SJCRH30 (cell line): ENCODE measurements around the gene RFX2. TPM values are rescaled to one million over a fixed set of nuclear protein-coding genes. Genes with fewer than 3 reads are reported as not detected.
A peak's percentile ranks its signal among the peaks of the same experiment; 100 is the strongest.
"Not testable (repeated sequence)": the region's sequence is repeated elsewhere in the genome, so short reads cannot be mapped to it uniquely, and the experiment has no call there.

ENCODE experiments used
- DNase-seq, 2 experiments: peaks; one replicate each; pipeline ENCODE4 v3.0.0-alpha.2; 2015 to 2020
- H3K27ac ChIP-seq: fragments of 250-450 bp; sonication (Bioruptor Pico); 2 replicates; pipeline ENCODE4 v1.5.1; 2020; ENCODE audit warnings: mild to moderate bottlenecking, moderate library complexity
- H3K27me3 ChIP-seq: fragments of 250-450 bp; sonication (Bioruptor Pico); 2 replicates; pipeline ENCODE4 v1.5.1; 2020; ENCODE audit warnings: mild to moderate bottlenecking, moderate library complexity
- H3K36me3 ChIP-seq: fragments of 250-450 bp; sonication (Bioruptor Pico); 2 replicates; pipeline ENCODE4 v1.5.1; 2020; ENCODE audit warnings: mild to moderate bottlenecking, moderate library complexity
- H3K4me1 ChIP-seq: fragments of 250-450 bp; sonication (Bioruptor Pico); 2 replicates; pipeline ENCODE4 v1.5.1; 2020; ENCODE audit warnings: mild to moderate bottlenecking, moderate library complexity
- H3K4me3 ChIP-seq: fragments of 250-450 bp; sonication (Bioruptor Pico); 2 replicates; pipeline ENCODE4 v1.5.1; 2020; ENCODE audit warnings: mild to moderate bottlenecking, moderate library complexity
- H3K9me3 ChIP-seq: fragments of 250-450 bp; sonication (Bioruptor Pico); replicated peaks from 2 replicates; pipeline ENCODE4 v1.5.1; 2020; ENCODE audit warnings: mild to moderate bottlenecking, moderate library complexity
- total RNA-seq: library from RNA; depleted of rRNA; stranded (reverse); fragments of >200 nt; shearing (Covaris generic); gene quantifications from 2 replicates; pipeline ENCODE4 v1.2.3, GENCODE V29; 2014

Gene RFX2
- total RNA-seq, 1 experiment from 2014 or later = 5.7 TPM

DNA sequence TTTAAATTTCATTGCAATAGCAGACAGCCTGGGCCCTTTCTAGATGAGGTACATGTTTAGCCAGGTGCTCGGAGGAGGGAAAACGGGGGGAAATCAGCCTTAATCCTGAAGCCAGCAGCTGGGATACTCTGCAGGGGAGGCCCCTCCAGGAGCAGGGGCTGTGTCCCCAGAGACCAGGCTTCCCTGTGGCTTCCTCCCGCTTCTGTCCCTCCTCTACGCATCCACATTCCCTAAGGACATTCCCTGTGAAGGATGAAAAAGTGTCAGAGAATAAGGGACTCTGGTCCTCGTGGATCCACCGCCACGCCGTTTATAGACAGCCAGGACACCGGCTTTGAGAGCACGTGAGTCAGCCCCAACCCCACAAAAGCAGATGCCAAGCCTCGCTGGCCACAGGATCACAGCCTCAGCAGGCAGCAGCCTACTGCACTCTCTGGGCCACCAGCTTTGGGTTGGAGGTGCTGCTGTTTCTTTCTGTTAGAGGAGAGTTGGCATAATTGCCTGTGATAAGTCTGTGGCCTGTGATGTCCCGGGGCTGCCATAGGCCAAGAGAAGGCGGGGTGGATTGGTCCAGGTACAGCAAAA is 95.7 kb downstream of the RFX2 start:
- Histone ChIP-seq H3K27ac (no peak overlapping the region), H3K9me3 (no peaks in the 10 kb centered on the region), H3K36me3 (no peaks in the 10 kb centered on the region), H3K27me3 (no peaks in the 10 kb centered on the region), H3K4me3 (no peak overlapping the region), H3K4me1 (peaks cover 19% of the 10 kb centered on the region)
- DNase-seq = peak; percentile 26 to 63

- no peak overlapping the region for H3K4me3 ChIP-seq
- DNase-seq = no peak
- no peak overlapping the region for H3K27ac ChIP-seq
- H3K36me3 ChIP-seq = no peaks in the 10 kb centered on the region
- peaks cover 19% of the 10 kb centered on the region for H3K4me1 ChIP-seq
- no peaks in the 10 kb centered on the region for H3K27me3 ChIP-seq
- H3K9me3 ChIP-seq = no peaks in the 10 kb centered on the region
Measured at GRCh38 chr19:6012426-6013170, 97.7 kb downstream of the RFX2 start.

- DNase-seq = peak in 1 of 2 experiments; percentile 17
- H3K27me3 ChIP-seq = no peaks in the 10 kb centered on the region
- no peaks in the 10 kb centered on the region for H3K36me3 ChIP-seq
- peaks cover 19% of the 10 kb centered on the region for H3K4me1 ChIP-seq
- H3K9me3 ChIP-seq = no peaks in the 10 kb centered on the region
- no peak overlapping the region for H3K27ac ChIP-seq
- H3K4me3 ChIP-seq = no peak overlapping the region
Measured at GRCh38 chr19:6011794-6012193, 98.5 kb downstream of the RFX2 start.

DNA sequence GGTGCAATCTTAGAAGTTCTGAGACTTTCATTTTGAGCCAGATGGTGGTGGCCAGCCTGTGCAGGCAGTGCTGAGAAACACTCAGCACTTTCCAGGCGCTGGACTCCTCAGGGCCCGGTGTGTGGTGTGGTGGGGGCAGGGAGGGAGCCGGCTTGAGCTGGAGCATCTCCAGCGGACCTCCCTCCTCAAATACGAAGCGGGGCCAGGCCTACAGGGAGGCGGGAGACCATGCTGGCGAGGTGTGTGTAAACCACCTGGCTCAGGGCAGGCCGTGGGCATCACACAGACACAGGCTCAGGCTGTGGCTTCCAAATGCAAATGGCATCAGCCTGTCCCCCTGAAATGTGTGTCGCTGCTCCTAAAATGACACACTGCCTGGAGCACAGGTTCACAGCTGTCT is 99.1 kb downstream of the RFX2 start:
- H3K36me3 ChIP-seq = no peaks in the 10 kb centered on the region
- H3K27me3 ChIP-seq = no peaks in the 10 kb centered on the region
- no peaks in the 10 kb centered on the region for H3K9me3 ChIP-seq
- H3K4me1 ChIP-seq = peaks cover 19% of the 10 kb centered on the region
- H3K4me3 ChIP-seq = no peak overlapping the region
- DNase-seq = no peak
- no peak overlapping the region for H3K27ac ChIP-seq

- Histone ChIP-seq H3K4me3 (no peak overlapping the region), H3K27me3 (no peaks in the 10 kb centered on the region), H3K36me3 (no peaks in the 10 kb centered on the region), H3K4me1 (peaks cover 19% of the 10 kb centered on the region), H3K9me3 (no peaks in the 10 kb centered on the region), H3K27ac (no peak overlapping the region)
- no peak for DNase-seq
Measured at GRCh38 chr19:6010107-6010506, 100.2 kb downstream of the RFX2 start.

DNA sequence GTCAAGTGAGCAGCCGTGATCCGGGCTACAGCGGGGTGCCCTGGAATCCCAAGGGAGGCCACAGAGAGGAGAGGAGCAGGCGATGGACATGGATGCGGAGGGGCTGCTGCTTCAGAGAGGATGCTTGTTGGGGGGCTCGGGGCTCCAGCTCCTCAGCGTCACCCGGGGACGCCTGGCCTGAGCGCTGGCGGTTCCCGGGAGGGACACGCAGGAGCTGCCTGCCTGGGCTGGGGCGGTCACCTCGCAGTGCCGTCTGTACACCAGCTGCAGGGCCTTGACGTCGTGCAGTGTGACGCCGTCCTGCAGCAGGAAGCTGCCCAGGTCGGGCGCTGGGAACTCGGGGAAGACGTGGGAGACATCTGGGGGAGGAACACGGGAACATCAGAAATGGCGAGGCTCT is 102.4 kb downstream of the RFX2 start:
- Histone ChIP-seq H3K36me3 (no peaks in the 10 kb centered on the region), H3K4me3 (no peak overlapping the region), H3K27ac (no peak overlapping the region), H3K4me1 (peaks cover 8% of the 10 kb centered on the region; the same call in 1 of the 2 replicates), H3K9me3 (no peaks in the 10 kb centered on the region), H3K27me3 (no peaks in the 10 kb centered on the region)
- no peak for DNase-seq

- H3K27ac ChIP-seq = no peak overlapping the region
- H3K9me3 ChIP-seq = no peaks in the 10 kb centered on the region
- peaks cover 6% of the 10 kb centered on the region; the same call in 1 of the 2 replicates for H3K4me1 ChIP-seq
- no peaks in the 10 kb centered on the region for H3K36me3 ChIP-seq
- H3K4me3 ChIP-seq = no peak overlapping the region
- H3K27me3 ChIP-seq = no peaks in the 10 kb centered on the region
- DNase-seq = no peak
Measured at GRCh38 chr19:6006896-6007295, 103.4 kb downstream of the RFX2 start.

DNA sequence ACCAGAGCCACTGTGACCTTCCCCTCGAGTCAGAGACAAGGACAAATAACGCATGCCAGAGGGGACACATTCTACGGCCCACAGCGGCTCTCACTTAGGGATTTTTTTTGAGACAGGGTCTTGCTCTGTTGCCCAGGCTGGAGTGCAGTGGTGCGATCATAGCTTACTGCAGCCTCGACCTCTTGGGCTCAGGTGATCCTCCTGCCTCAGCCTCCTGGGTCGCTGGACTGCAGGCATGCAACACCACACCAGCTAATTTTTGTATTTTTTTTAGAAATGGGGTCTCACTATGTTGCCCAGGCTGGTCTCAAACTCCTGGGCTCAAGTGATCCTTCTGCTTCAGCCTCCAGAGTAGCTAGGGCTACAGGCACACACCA is 104.2 kb downstream of the RFX2 start:
- H3K27ac ChIP-seq, DNase-seq, H3K4me3 ChIP-seq, H3K9me3 ChIP-seq, H3K4me1 ChIP-seq, H3K36me3 ChIP-seq, H3K27me3 ChIP-seq: not testable (repeated sequence)

- Histone ChIP-seq H3K27ac (no peak overlapping the region), H3K36me3 (no peaks in the 10 kb centered on the region), H3K9me3 (no peaks in the 10 kb centered on the region), H3K4me1 (no peaks in the 10 kb centered on the region), H3K27me3 (no peaks in the 10 kb centered on the region), H3K4me3 (no peak overlapping the region)
- no peak for DNase-seq
Measured at GRCh38 chr19:6005321-6006069, 104.8 kb downstream of the RFX2 start.

DNA sequence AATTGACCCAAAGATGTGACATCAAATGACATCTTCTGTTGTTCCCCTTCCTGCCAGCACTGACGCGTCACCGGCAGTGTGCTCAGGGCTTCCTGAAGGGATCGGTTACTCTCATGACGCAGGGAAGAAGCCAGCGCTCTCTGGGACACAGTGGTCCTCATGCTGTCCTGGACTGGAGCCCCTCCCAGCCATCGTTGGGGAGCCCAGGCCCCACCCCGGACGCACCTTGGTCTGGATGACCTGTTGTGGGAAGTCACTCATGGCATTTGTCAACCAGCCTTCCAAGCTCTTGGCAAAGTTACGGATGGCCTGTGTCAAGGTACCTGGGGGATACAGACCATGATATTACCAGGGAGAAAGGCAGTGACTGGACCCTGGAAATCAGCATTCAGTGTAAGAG is 106.3 kb downstream of the RFX2 start:
- Histone ChIP-seq H3K4me1 (no peaks in the 10 kb centered on the region), H3K9me3 (no peaks in the 10 kb centered on the region), H3K27ac (no peak overlapping the region), H3K36me3 (no peaks in the 10 kb centered on the region), H3K27me3 (no peaks in the 10 kb centered on the region), H3K4me3 (no peak overlapping the region)
- DNase-seq = no peak

DNA sequence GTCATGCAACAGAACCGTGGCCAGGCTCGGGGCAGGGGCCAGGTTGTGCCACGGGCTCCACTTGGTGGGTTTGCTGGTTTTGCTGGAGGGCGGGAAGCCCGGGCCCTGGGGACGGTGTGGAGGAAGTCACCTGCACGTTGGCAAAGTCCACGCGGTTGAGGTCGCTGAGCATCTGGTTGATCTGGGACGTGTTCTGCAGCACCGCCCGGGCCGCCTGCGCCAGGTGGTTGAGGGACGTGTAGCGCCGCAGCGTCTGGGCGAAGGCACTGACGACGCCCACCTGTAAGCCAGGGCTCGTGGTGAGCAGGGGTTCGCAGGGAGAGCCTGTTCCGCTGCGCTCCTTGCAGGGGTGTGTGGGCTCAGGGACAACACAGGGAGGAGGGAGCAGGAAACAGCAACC is 107.7 kb downstream of the RFX2 start:
- no peaks in the 10 kb centered on the region for H3K27me3 ChIP-seq
- no peaks in the 10 kb centered on the region for H3K4me1 ChIP-seq
- H3K4me3 ChIP-seq = no peak overlapping the region
- H3K9me3 ChIP-seq = no peaks in the 10 kb centered on the region
- H3K27ac ChIP-seq = no peak overlapping the region
- no peak for DNase-seq
- H3K36me3 ChIP-seq = no peaks in the 10 kb centered on the region

GRCh38 chr19:6000228-6000847 is 110.0 kb downstream of the RFX2 start:
- Histone ChIP-seq H3K27me3 (no peaks in the 10 kb centered on the region), H3K9me3 (no peaks in the 10 kb centered on the region), H3K27ac (no peak overlapping the region)

GRCh38 chr19:5999693-6000092 is 110.6 kb downstream of the RFX2 start:
- Histone ChIP-seq H3K9me3 (no peaks in the 10 kb centered on the region), H3K4me1 (peaks cover 8% of the 10 kb centered on the region), H3K36me3 (no peaks in the 10 kb centered on the region)

More at GRCh38 chr19:6000228-6000847, 110.0 kb downstream of the RFX2 start:
- Histone ChIP-seq H3K4me3 (no peak overlapping the region), H3K4me1 (peaks cover 1% of the 10 kb centered on the region; the same call in 1 of the 2 replicates), H3K36me3 (no peaks in the 10 kb centered on the region)
- DNase-seq = no peak

DNA sequence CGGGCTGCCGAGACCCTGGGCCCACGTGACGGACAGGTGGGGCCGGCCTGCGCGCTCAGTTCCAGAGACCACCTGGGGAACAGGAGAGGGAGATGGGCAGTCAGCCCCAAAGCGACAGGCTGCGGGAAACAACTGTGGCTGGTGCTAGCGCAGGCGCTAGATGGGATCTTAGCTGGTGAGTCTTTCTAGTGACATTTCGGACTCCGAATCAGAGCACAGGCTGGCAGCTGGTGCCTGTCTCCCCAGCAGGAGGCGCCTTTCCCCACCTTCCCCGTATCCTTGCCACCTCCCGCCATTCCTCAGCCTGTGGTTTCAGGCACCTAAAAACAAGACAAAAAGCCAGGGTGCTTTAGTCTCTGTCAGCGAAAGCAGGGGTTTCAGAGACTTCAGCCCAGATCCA is 112.9 kb downstream of the RFX2 start:
- H3K4me1 ChIP-seq = peaks cover 24% of the 10 kb centered on the region
- no peak overlapping the region for H3K27ac ChIP-seq
- no peaks in the 10 kb centered on the region for H3K27me3 ChIP-seq
- H3K9me3 ChIP-seq = no peaks in the 10 kb centered on the region
- H3K4me3 ChIP-seq = no peak overlapping the region
- no peaks in the 10 kb centered on the region for H3K36me3 ChIP-seq
- no peak for DNase-seq

More at GRCh38 chr19:5999693-6000092, 110.6 kb downstream of the RFX2 start:
- Histone ChIP-seq H3K27me3 (no peaks in the 10 kb centered on the region), H3K4me3 (no peak overlapping the region), H3K27ac (no peak overlapping the region)
- no peak for DNase-seq
